GM20000 (cell line): ENCODE results near the gene WDFY2.
A peak's percentile ranks its signal among the peaks of the same experiment; 100 is the strongest.

Experiments
- DNase-seq: peaks from one replicate; pipeline ENCODE4 v3.0.0; 2012; ENCODE audit warnings: low spot score
- CTCF ChIP-seq: IDR thresholded peaks from 2 replicates; pipeline ENCODE4 v1.5.1; 2012; ENCODE audit warnings: mild to moderate bottlenecking, control low read depth; ENCODE audit errors: extremely low read depth, missing control alignments

WDFY2 gene

DNA sequence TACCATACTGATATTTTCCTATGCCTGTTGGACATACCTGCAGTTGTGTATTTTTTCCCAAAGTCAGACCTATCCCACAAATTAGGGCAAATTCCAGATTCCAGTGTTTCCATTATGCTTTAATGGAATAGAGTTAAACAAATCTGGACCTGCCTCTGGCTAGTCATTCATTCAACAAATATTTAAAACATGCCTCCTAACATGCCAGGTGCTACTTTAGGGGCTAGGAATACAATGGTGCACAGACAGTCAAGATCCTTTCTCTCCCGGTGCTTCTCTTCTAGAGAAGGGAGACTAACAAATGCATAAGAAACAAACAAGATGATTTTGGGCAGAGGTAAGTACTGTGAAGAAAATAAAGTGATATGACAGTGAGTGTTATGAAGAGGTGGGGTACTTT is 7.5 kb upstream of the WDFY2 start:
- TF ChIP-seq CTCF: no peak
- DNase-seq: no peak

GRCh38 chr13:51577690-51578089 is 6.6 kb upstream of the WDFY2 start:
- DNase-seq: no peak
- TF ChIP-seq CTCF: no peak

DNA sequence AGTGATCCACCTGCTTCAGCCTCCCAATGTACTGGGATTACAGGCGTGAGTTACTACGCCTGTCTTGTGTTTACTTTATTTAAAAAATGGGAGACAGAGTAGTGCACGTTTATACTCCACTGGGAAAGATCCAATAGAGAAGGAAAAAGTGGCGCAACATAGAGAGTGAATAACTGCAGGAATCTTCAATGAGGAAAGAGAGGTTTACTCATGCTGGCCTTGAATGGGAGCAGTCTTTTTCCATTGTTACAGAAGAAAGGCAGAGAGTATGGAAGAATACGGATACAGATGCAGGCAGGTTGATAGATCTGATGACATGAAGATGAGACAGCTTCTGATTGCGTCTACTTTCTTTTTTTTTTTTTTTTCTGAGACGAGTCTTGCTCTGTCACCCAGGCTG is 4.6 kb upstream of the WDFY2 start:
- TF ChIP-seq CTCF: no peak

DNA sequence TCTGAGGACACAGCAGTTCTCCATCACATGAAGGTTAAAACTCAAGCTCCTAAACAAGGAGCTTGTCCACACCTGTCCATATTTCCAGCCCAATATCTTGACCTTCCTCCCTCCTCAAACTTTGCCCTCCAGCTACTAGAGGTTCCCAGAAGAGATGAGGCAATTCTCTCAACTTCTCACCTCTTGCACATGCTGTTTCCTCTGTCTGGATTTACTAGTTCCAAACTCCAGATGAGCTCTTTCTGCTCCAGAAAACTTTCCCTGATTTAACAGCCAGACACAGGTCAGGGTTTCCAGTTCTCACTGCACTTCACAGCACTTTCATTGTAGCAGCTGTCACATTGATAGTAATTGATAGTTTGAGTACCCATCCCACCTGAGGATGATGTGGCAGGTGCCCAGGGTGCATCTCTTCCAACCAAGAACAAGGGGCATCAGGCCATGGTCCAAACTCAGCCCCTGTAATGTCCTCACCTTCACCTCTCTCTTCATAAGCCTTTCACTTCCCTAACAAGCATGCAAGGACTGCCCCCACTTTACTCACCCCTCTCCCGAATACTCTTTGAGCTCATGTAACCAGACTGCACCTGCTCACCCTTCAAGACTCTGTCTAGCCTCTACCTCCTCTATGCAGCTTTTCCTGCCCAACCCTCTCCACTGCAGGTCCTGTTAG is 3.0 kb upstream of the WDFY2 start:
- TF ChIP-seq CTCF: no peak
- DNase-seq: no peak

More for the DNA sequence above, 4.6 kb upstream of the WDFY2 start:
- no peak for DNase-seq

- DNase-seq: no peak
- TF ChIP-seq CTCF: no peak
These were observed 790 bp upstream of the WDFY2 start for GRCh38 chr13:51583469-51583874.

DNA sequence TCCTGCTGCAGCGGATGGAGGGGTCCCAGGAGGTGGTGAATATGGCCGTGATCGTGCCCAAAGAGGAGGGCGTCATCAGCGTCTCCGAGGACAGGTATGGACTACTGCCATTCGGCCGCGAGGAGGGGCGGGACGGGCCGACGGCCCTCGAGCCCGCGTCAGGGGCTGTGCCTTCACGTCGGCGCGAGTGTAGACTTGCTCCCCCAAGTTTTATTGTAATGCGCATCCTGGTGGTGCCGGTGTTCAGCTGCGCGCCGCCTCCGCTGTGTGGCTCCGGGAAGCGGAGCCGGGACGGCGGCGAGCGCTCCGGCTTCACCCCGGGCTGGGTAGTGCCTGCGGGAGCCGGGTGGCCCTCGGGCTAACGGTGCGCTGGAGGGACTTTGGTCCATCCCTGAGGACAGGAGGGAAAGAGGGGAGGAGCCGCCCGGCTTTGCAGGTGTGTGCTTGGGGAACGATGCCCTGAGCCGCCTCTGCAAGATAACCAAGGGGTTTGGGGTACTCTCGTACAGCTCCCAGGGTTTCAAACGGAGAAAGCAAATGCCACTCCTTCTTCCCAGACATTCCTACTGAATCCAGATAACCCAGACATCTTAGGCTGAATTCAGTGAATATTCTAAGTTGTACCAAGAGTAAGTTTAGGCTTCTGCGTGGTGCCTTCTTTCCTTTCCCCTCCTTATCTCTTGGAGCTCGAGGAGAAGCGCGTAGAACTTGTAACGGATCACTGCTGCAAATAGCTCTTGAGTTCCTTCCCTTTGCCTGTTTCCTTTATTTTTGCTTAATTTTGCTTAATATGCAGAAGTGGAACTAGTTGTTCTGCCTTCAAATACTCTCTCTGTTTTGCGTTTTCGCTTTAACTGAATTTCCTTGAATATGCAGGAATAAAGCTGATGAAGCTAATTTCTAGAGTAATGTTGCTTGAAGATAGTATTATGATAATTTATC is 740 bp downstream of the WDFY2 start:
- peak; percentile 70 for DNase-seq
- TF ChIP-seq CTCF: no peak

DNA sequence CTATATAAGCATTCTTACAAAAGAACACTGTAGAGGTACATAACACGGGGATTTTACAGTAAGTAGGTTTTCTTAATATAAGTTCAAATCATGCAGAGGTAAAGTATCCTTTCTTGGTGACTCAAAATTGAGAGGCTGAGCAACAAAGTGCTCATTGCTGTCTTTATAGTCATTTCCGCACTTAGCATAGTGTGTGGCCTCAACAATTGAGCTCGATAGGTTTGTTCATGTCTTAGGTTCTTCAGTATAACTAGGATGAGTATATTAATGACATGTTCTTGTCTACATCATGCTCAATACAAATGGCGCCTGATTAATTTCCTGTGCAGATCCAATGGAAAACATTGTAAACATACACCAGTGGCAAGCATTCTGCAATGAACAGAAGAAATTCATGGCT is 1.4 kb downstream of the WDFY2 start:
- DNase-seq: no peak
- no peak for TF ChIP-seq CTCF
